Measurements from ENCODE around the gene AVEN. TPM values are rescaled to one million over a fixed set of nuclear protein-coding genes. Genes with fewer than 3 reads are reported as not detected.

The AVEN gene
- total and polyA plus RNA-seq, 9 of the 15 experiments (the other 6 are each of a cell fraction or from before 2014, with no cell fraction given) = 1.5 to 6.4 (median 4.7) TPM

GRCh38 chr15:33941279-33942063 is 97.5 kb downstream of the AVEN start (continued):
- no peak for TF ChIP-seq HLTF (IDR thresholded peaks at IDR 0.05)

GRCh38 chr15:33934921-33935320 is 104.1 kb downstream of the AVEN start:
- no TSS peak for BruUV-seq (replicated peaks)
- ATAC-seq (no peak), DNase-seq (ENCODE audit: extremely low read depth in 1 of 4, low spot score in 3 of 4) (no peak), FAIRE-seq (no peak)
- Histone ChIP-seq H3K27me3 (ENCODE audit: control insufficient read depth in 2 of 2, insufficient read depth in 2 of 2, low read length in 2 of 2) (no peaks in the 10 kb centered on the region; a peak in 2 of 5 replicates), H3K9ac (ENCODE audit: insufficient read depth in 1 of 2, low read depth in 2 of 2, low read length in 2 of 2) (no peak overlapping the region), H3K4me3 (no peak overlapping the region), H3K4me2 (ENCODE audit: insufficient read depth, low read length) (no peak overlapping the region), H3K79me2 (ENCODE audit: control insufficient read depth, insufficient read depth, low read length) (no peaks in the 10 kb centered on the region), H3K4me1 (replicated peaks in 1 of 2; ENCODE audit: control insufficient read depth in 2 of 2, insufficient read depth in 2 of 2, low read length in 2 of 2) (no peaks in the 10 kb centered on the region), H3K9me1 (ENCODE audit: control insufficient read depth, insufficient read depth, low read length) (no peaks in the 10 kb centered on the region), H2AFZ (ENCODE audit: low read depth, low read length) (no peak overlapping the region), H3K9me3 (replicated peaks; ENCODE audit: control insufficient read depth, insufficient read depth, low read depth, low read length) (no peaks in the 10 kb centered on the region), H3K36me3 (ENCODE audit: control insufficient read depth, insufficient read depth, low read length) (no peaks in the 10 kb centered on the region), H4K20me1 (replicated peaks; ENCODE audit: control insufficient read depth, insufficient read depth, low read length) (no peaks in the 10 kb centered on the region), H3K27ac (ENCODE audit: extremely low read depth, low read depth, low read length) (no peak overlapping the region)
- ChIA-PET POLR2A (no interaction called here), CTCF (ENCODE audit: low intra/inter-chr PET ratio) (no interaction called here)
- intact Hi-C loops (cut with micrococcal nuclease) = no loop called here
- in situ Hi-C loops (cut with MboI) = no loop called here
- 0% methylated on average over 5 of the region's 5 CpGs for WGBS (ENCODE audit: insufficient coverage, low coverage, missing lambda C conversion rate)
- TF ChIP-seq RHOXF2B (CRISPR knock-in tag; conservative IDR thresholded peaks at IDR 0.05) = no peak
- no peak for TF ChIP-seq C11orf30 (IDR thresholded peaks at IDR 0.05; ENCODE audit: low read depth)
- TF ChIP-seq NR2C1 (IDR thresholded peaks at IDR 0.05) = no peak
- TF ChIP-seq NR2C1 (tag; IDR thresholded peaks at IDR 0.05) = no peak
- no peak for TF ChIP-seq ZNF407 (IDR thresholded peaks at IDR 0.05; ENCODE audit: low read depth)
- TF ChIP-seq ILK (tag; IDR thresholded peaks at IDR 0.05; ENCODE audit: borderline replicate concordance, low read depth) = no peak
- no peak for TF ChIP-seq BCL6 (CRISPR knock-in tag; IDR thresholded peaks at IDR 0.05)
- TF ChIP-seq ZNF431 (CRISPR knock-in tag; IDR thresholded peaks at IDR 0.05) = no peak
- no peak for TF ChIP-seq THAP12 (CRISPR knock-in tag; IDR thresholded peaks at IDR 0.05)
- TF ChIP-seq NCOR1 (IDR thresholded peaks at IDR 0.05) = no peak
- no peak for TF ChIP-seq BDP1 (IDR thresholded peaks at IDR 0.05; ENCODE audit: insufficient read depth, insufficient read length)
